Suprapubic skin (tissue), 4 donors: ENCODE measurements around the gene PCBP4. TPM values are rescaled to one million over a fixed set of nuclear protein-coding genes. Genes with fewer than 3 reads are reported as not detected.

Experiments
- DNase-seq, 2 donors: peaks; one replicate each; pipeline ENCODE4 v3.0.0-alpha.2; 2019; ENCODE audit warnings: low spot score in 2 of 2
- H3K27ac ChIP-seq: fragments of 200-600 bp; sonication (generic); one replicate; pipeline ENCODE4 v1.5.1; 2019
- H3K27me3 ChIP-seq: fragments of 200-600 bp; sonication (generic); one replicate; pipeline ENCODE4 v1.5.1; 2019
- H3K36me3 ChIP-seq: fragments of 200-600 bp; sonication (generic); one replicate; pipeline ENCODE4 v1.5.1; 2019
- H3K4me1 ChIP-seq: fragments of 200-600 bp; sonication (generic); one replicate; pipeline ENCODE4 v1.5.1; 2019
- H3K4me3 ChIP-seq: fragments of 200-600 bp; sonication (generic); one replicate; pipeline ENCODE4 v1.5.1; 2019; ENCODE audit warnings: mild to moderate bottlenecking
- H3K9me3 ChIP-seq: fragments of 200-600 bp; sonication (generic); one replicate; pipeline ENCODE4 v1.5.1; 2019
- CTCF ChIP-seq, 2 donors: fragments of 200-600 bp in 1 of 2; fragments of 450-650 bp in 1 of 2; sonication (generic) in 1 of 2; IDR thresholded peaks; one replicate each; pipeline ENCODE4 v1.5.1; 2016 to 2019; ENCODE audit warnings: antibody characterized with exemption in 2 of 2, mild to moderate bottlenecking in 1 of 2, moderate library complexity in 1 of 2
- EP300 ChIP-seq: sonication (generic); formaldehyde crosslinking; IDR thresholded peaks from one replicate; pipeline ENCODE4 v1.6.1; 2017; ENCODE audit warnings: antibody characterized with exemption
- POLR2A ChIP-seq, 2 donors: fragments of 450-650 bp; IDR thresholded peaks; one replicate each; pipeline ENCODE4 v1.6.1; 2017; ENCODE audit warnings: antibody characterized with exemption in 2 of 2, mild to moderate bottlenecking in 2 of 2, moderate library complexity in 2 of 2
- POLR2AphosphoS5 ChIP-seq, 3 donors: sonication (generic); formaldehyde crosslinking; IDR thresholded peaks; one replicate each; pipeline ENCODE4 v1.6.1; 2017; ENCODE audit warnings: antibody characterized with exemption in 3 of 3
- WGBS: methylation state at CpG from one replicate; pipeline ENCODE4 v1.1.5; 2018; 5-methylcytosine and 5-hydroxymethylcytosine counted together
- total RNA-seq, 4 donors: library from RNA; depleted of rRNA; stranded (reverse); fragments of >200 nt; gene quantifications; one replicate each; pipeline ENCODE4 v1.1.0, GENCODE V29; 2016

PCBP4 gene
- total RNA-seq, 4 donors from 2014 or later = 24.6 to 32.1 (median 28.6) TPM

- 82% methylated on average over 11 of the region's 11 CpGs for WGBS
- H3K27me3 ChIP-seq = no peaks in the 10 kb centered on the region
- no peaks in the 10 kb centered on the region for H3K4me1 ChIP-seq
- peak in 1 of 2 donors; percentile 31 for DNase-seq
- H3K36me3 ChIP-seq = no peaks in the 10 kb centered on the region
- H3K4me3 ChIP-seq = no peak overlapping the region
- TF ChIP-seq POLR2AphosphoS5 (IDR thresholded peaks at IDR 0.05) = no peak
- TF ChIP-seq EP300 = no peak
- no peak for TF ChIP-seq POLR2A (IDR thresholded peaks at IDR 0.05)
- no peak for TF ChIP-seq CTCF (IDR thresholded peaks at IDR 0.05)
- no peaks in the 10 kb centered on the region for H3K9me3 ChIP-seq
- H3K27ac ChIP-seq = no peak overlapping the region
Measured at GRCh38 chr3:51921081-51921578, 46.1 kb downstream of the PCBP4 start.

GRCh38 chr3:51916418-51916817 lies 50.8 kb downstream of the PCBP4 start:
- H3K36me3 ChIP-seq = no peaks in the 10 kb centered on the region
- H3K27ac ChIP-seq = no peak overlapping the region
- no peaks in the 10 kb centered on the region for H3K27me3 ChIP-seq
- DNase-seq = no peak
- TF ChIP-seq POLR2A (IDR thresholded peaks at IDR 0.05) (no peak), EP300 (no peak), CTCF (IDR thresholded peaks at IDR 0.05) (no peak), POLR2AphosphoS5 (IDR thresholded peaks at IDR 0.05) (no peak)
- no peaks in the 10 kb centered on the region for H3K4me1 ChIP-seq
- no peak overlapping the region for H3K4me3 ChIP-seq
- no peaks in the 10 kb centered on the region for H3K9me3 ChIP-seq
- 50% methylated on average over 5 of the region's 5 CpGs for WGBS

- Histone ChIP-seq H3K4me1 (no peaks in the 10 kb centered on the region), H3K27me3 (no peaks in the 10 kb centered on the region), H3K27ac (no peak overlapping the region), H3K9me3 (peaks cover 6% of the 10 kb centered on the region), H3K4me3 (no peak overlapping the region), H3K36me3 (no peaks in the 10 kb centered on the region)
- WGBS = 72% methylated on average over 4 of the region's 4 CpGs
- no peak for TF ChIP-seq POLR2A (IDR thresholded peaks at IDR 0.05)
- no peak for TF ChIP-seq CTCF (IDR thresholded peaks at IDR 0.05)
- TF ChIP-seq EP300 = no peak
- no peak for TF ChIP-seq POLR2AphosphoS5 (IDR thresholded peaks at IDR 0.05)
- DNase-seq = no peak
Measured at GRCh38 chr3:51908026-51908425, 59.2 kb downstream of the PCBP4 start.

Other genes with a start within 250 kb of the PCBP4 start
- gene IQCF6, start 188.2 kb downstream of the PCBP4 start, total RNA-seq = not detected
- gene IQCF2, start 105.8 kb downstream of the PCBP4 start, total RNA-seq = not detected
- gene IQCF5, start 91.9 kb downstream of the PCBP4 start, total RNA-seq = not detected
- gene IQCF1, start 64.1 kb downstream of the PCBP4 start, total RNA-seq = not detected
- 10 to 100 TPM; 13.4 to 16.7 (median 14.8) TPM for gene RRP9, start 25.6 kb downstream of the PCBP4 start, total RNA-seq
- gene PARP3, start 25.1 kb downstream of the PCBP4 start, total RNA-seq = 10 to 100 TPM in 2 of 4 donors, 1 to 10 TPM in 2; 8.1 to 21.8 (median 14.0) TPM
- gene GPR62, start 12.1 kb downstream of the PCBP4 start, total RNA-seq = not detected
- 10 to 100 TPM; 50.0 to 79.7 (median 59.0) TPM for gene ABHD14B, start 6.6 kb upstream of the PCBP4 start, total RNA-seq
- gene ABHD14A, start 7.6 kb upstream of the PCBP4 start, total RNA-seq = 10 to 100 TPM in 1 of 4 donors, 1 to 10 TPM in 3; 3.1 to 11.9 (median 8.3) TPM
- 10 to 100 TPM; 31.2 to 49.3 (median 36.8) TPM for gene ACY1, start 16.1 kb upstream of the PCBP4 start, total RNA-seq
- 1,000 to 10,000 TPM; 1,428 to 2,708 (median 2,246) TPM for gene RPL29, start 28.4 kb upstream of the PCBP4 start, total RNA-seq
- 100 to 1,000 TPM in 3 of 4 donors, 10 to 100 TPM in 1; 91.1 to 190 (median 146) TPM for gene DUSP7, start 89.1 kb upstream of the PCBP4 start, total RNA-seq
- 1 to 10 TPM; 1.1 to 4.8 (median 1.6) TPM for gene POC1A, start 187.0 kb upstream of the PCBP4 start, total RNA-seq
- 10 to 100 TPM; 28.8 to 54.4 (median 31.9) TPM for gene ALAS1, start 230.7 kb upstream of the PCBP4 start, total RNA-seq